ENCODE measurements around the gene DNM3.
A peak's percentile ranks its signal among the peaks of the same experiment; 100 is the strongest.

DNM3 gene

DNA sequence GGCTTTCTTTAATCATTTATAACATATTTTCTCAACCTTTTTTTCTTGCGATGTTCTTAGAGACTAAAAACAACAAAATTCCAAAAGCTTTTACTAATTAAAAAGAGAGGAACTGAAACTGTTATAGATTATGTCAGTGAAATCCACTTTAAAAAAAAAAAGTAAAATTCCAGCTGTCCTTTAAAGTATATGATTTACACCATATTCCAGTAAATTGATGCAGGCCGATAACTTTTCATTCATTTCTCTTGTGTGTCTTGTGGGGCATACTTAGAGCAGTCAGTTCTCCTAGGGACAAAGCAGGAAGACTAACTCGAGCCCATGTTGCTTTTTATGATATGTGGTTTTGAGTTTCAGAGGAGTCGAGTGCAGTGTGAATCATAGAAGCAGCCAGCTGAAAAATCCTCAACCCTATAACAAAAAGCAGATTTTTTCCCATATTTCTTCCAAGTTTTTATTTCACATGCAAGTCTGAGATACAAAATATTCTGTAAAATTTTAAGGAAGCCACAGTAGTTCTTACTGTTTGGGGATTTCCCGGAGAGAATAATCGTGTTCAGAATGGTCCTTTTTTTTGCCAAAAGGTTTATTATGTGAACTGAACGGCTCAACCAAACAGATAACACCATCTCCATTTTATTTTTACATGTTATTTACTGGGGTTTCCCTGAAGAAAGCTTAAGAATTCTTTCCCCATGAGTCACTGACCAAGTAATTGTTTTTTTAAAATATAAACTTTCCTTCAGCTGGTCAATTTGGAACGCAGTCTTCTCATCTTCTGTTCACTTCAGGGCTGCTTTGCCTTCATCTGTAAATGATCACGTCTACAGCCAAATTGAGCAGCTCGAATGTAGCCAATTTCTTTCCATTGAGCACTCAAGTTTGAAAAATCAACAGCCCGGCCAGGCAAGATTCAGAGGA lies 502.2 kb downstream of the DNM3 start:
- TF ChIP-seq, protein P1, sequence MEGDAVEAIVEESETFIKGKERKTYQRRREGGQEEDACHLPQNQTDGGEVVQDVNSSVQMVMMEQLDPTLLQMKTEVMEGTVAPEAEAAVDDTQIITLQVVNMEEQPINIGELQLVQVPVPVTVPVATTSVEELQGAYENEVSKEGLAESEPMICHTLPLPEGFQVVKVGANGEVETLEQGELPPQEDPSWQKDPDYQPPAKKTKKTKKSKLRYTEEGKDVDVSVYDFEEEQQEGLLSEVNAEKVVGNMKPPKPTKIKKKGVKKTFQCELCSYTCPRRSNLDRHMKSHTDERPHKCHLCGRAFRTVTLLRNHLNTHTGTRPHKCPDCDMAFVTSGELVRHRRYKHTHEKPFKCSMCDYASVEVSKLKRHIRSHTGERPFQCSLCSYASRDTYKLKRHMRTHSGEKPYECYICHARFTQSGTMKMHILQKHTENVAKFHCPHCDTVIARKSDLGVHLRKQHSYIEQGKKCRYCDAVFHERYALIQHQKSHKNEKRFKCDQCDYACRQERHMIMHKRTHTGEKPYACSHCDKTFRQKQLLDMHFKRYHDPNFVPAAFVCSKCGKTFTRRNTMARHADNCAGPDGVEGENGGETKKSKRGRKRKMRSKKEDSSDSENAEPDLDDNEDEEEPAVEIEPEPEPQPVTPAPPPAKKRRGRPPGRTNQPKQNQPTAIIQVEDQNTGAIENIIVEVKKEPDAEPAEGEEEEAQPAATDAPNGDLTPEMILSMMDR (IDR thresholded peaks at IDR 0.05; ENCODE audit: unreplicated experiment in 3 of 3) = no peak
- peak overlapping the region; percentile 8 to 62 (median 46) for H3K4me3 Mint-ChIP-seq
- no peaks in the 10 kb centered on the region for H3K27me3 Mint-ChIP-seq (ENCODE audit: low read depth)
- H3K9me3 Mint-ChIP-seq = peaks cover 23% of the 10 kb centered on the region
- H3K27ac Mint-ChIP-seq = peak overlapping the region; percentile 97 to 99 (median 98)
- H3K36me3 Mint-ChIP-seq (ENCODE audit: low read depth) = peaks cover 32% of the 10 kb centered on the region
- H3K4me1 Mint-ChIP-seq = peaks cover 66% of the 10 kb centered on the region

DNA sequence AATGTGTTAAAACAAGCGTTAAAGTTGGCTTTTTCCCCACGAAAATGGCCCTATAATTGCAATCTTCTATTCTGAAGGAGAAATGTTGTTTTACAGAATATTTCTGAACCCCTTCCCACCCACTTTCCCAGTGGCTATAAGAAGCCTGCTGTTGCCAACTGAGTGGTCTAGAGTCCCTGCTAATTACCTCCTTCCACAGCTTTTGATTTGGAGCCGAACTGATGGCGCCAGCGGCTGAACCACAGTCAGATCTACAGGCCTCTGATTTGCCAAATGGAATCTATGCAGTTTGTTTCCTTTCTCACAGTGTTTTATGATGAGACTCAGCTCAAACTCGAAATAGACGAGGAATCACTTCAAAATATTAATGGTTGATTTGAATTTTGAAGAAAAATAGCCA lies 503.1 kb downstream of the DNM3 start:
- Mint-ChIP-seq H3K36me3 (ENCODE audit: low read depth) (peaks cover 36% of the 10 kb centered on the region), H3K27ac (peak overlapping the region; percentile 97 to 99 (median 98)), H3K4me1 (peaks cover 62% of the 10 kb centered on the region), H3K27me3 (ENCODE audit: low read depth) (no peaks in the 10 kb centered on the region), H3K4me3 (no peak overlapping the region), H3K9me3 (peaks cover 27% of the 10 kb centered on the region)
- TF ChIP-seq, protein P1 (IDR thresholded peaks at IDR 0.05; ENCODE audit: unreplicated experiment in 3 of 3) = no peak

DNA sequence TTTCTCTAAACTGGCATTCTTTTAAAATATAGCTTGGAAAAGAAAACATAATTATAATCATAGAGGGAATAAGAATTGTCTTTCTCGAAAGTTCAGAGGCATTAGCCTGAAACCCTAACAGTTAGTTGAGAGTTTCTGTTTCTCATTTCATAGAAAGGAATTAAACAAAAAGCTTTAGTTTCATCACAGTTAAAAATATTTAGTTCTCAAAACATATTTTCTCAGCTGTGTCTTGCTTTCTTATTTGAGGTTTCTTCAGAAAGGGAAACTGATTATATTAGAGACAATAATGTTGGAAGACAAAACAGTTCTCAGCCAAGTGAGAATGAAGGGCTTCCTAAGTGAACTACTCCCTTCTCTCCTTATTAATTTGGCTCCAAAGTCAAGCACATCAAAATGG lies 503.8 kb downstream of the DNM3 start:
- peak overlapping the region; percentile 97 to 99 (median 98) for H3K27ac Mint-ChIP-seq
- H3K9me3 Mint-ChIP-seq = peaks cover 27% of the 10 kb centered on the region
- no peak overlapping the region for H3K4me3 Mint-ChIP-seq
- peaks cover 61% of the 10 kb centered on the region for H3K4me1 Mint-ChIP-seq
- TF ChIP-seq, protein P1 (IDR thresholded peaks at IDR 0.05; ENCODE audit: unreplicated experiment in 3 of 3) = no peak
- H3K36me3 Mint-ChIP-seq (ENCODE audit: low read depth) = peaks cover 36% of the 10 kb centered on the region
- no peaks in the 10 kb centered on the region for H3K27me3 Mint-ChIP-seq (ENCODE audit: low read depth)

DNA sequence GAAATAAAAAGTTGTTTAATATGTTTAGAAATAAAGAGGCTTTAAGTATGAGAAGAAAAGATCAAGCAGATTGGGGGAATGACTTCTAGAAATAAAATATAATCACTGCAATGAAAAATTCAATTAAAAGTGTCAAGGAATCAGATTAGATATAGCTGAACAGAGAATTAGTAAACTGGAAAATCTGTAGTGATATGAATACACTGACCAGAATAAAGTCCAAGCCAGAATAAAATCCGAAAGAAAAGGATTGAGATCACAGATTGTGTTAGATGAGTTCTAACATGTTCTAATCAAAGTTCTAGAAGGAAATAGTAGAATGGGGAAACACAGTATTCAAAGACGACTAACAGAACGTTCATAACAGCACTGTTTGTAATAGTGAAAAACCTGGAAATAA lies 506.1 kb downstream of the DNM3 start:
- H3K36me3 Mint-ChIP-seq (ENCODE audit: low read depth) = peaks cover 32% of the 10 kb centered on the region
- H3K4me3 Mint-ChIP-seq = no peak overlapping the region
- H3K27ac Mint-ChIP-seq = peak overlapping the region in 2 of 3 experiments; percentile 40 to 70
- H3K9me3 Mint-ChIP-seq = peaks cover 27% of the 10 kb centered on the region
- peaks cover 68% of the 10 kb centered on the region for H3K4me1 Mint-ChIP-seq
- no peaks in the 10 kb centered on the region for H3K27me3 Mint-ChIP-seq (ENCODE audit: low read depth)
- TF ChIP-seq, protein P1 (IDR thresholded peaks at IDR 0.05; ENCODE audit: unreplicated experiment in 3 of 3) = no peak

DNA sequence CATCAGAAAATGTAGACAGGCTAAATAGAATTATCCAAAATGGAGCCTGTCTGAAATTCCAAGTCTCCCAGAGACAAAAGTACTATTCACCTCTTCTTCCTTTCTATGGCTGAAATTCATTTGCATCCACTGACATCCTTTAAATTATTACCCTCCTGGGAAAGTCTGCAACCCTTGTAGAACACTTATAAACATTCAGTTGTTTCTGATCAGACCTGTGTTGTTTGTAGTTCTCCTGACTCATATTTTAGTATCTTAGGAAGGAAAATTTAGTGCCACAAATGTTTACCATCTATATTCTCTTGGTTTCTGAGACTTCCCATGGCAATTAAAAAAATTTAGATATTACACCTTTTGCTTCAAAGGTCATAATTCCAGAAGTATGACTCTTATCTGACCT lies 509.6 kb downstream of the DNM3 start:
- Mint-ChIP-seq H3K4me3 (no peak overlapping the region), H3K4me1 (peaks cover 73% of the 10 kb centered on the region), H3K9me3 (peaks cover 23% of the 10 kb centered on the region), H3K27me3 (ENCODE audit: low read depth) (no peaks in the 10 kb centered on the region), H3K27ac (peak overlapping the region in 1 of 3 experiments; percentile 94), H3K36me3 (ENCODE audit: low read depth) (peaks cover 34% of the 10 kb centered on the region)
- TF ChIP-seq, protein P1 (IDR thresholded peaks at IDR 0.05; ENCODE audit: unreplicated experiment in 3 of 3) = no peak
